K562 (cell line): ENCODE measurements around the gene TOM1L1. TPM values are rescaled to one million over a fixed set of nuclear protein-coding genes. Genes with fewer than 3 reads are reported as not detected.

Experiments used
- BHLHE40 ChIP-seq: IDR thresholded peaks from 2 replicates; pipeline ENCODE4 v1.6.1; 2011; ENCODE audit warnings: low read length, improper control_type of control experiment
- FOXJ3 ChIP-seq: sonication (generic); formaldehyde crosslinking; IDR thresholded peaks from 2 replicates; pipeline ENCODE4 v1.4.0; 2020; ENCODE audit warnings: mild to moderate bottlenecking, missing genetic modification reagents
- GABPB2 ChIP-seq: fragments of 250-450 bp; sonication (Bioruptor Pico); conservative IDR thresholded peaks from 2 replicates; pipeline ENCODE4 v1.5.1; 2021; ENCODE audit warnings: mild to moderate bottlenecking
- GATAD2B ChIP-seq: fragments of 450-650 bp; IDR thresholded peaks from 2 replicates; pipeline ENCODE4 v1.6.1; 2017; ENCODE audit warnings: mild to moderate bottlenecking, borderline replicate concordance
- HDAC1 ChIP-seq, 2 experiments: fragments of 450-650 bp; IDR thresholded peaks; 2 replicates each; pipeline ENCODE4 v1.6.1; 2016 to 2017; ENCODE audit warnings: inconsistent platforms in 1 of 2, mild to moderate bottlenecking in 1 of 2, moderate library complexity in 1 of 2
- HINFP ChIP-seq: fragments of 450-650 bp; conservative IDR thresholded peaks from 2 replicates; pipeline ENCODE4 v1.6.1; 2016; ENCODE audit warnings: missing genetic modification characterization, low read depth, mild to moderate bottlenecking, control low read depth, missing compliant biosample characterization
- MECOM ChIP-seq: fragments of 250-450 bp; sonication (Bioruptor Pico); IDR thresholded peaks from 2 replicates; pipeline ENCODE4 v1.8.0; 2022; ENCODE audit warnings: inconsistent platforms
- NFXL1 ChIP-seq: fragments of 450-650 bp; formaldehyde crosslinking; IDR thresholded peaks from 2 replicates; pipeline ENCODE4 v1.4.0; 2021; ENCODE audit warnings: mild to moderate bottlenecking
- POLR2AphosphoS5 ChIP-seq: IDR thresholded peaks from 2 replicates; pipeline ENCODE4 v1.6.1; 2011; ENCODE audit warnings: mild to moderate bottlenecking, low read depth, low read length, moderate library complexity; ENCODE audit not compliant: control insufficient read depth, insufficient read depth
- POLR3A ChIP-seq: IDR thresholded peaks from 2 replicates; pipeline ENCODE4 v1.6.1; 2011; ENCODE audit warnings: borderline replicate concordance, mild to moderate bottlenecking, moderate library complexity; ENCODE audit not compliant: insufficient read length, insufficient read depth; ENCODE audit errors: extremely low read depth
- SMC3 ChIP-seq: conservative IDR thresholded peaks from 2 replicates; pipeline ENCODE4 v1.6.1; 2011; ENCODE audit warnings: low read depth, low read length, improper control_type of control experiment; ENCODE audit not compliant: insufficient read depth
- SNIP1 ChIP-seq: fragments of 450-650 bp; IDR thresholded peaks from 2 replicates; pipeline ENCODE4 v1.7.1; 2017; ENCODE audit warnings: low read depth, mild to moderate bottlenecking
- SUPT5H ChIP-seq: fragments of 450-650 bp; IDR thresholded peaks from 2 replicates; pipeline ENCODE4 v1.6.1; 2016
- ZBTB1 ChIP-seq: sonication (generic); formaldehyde crosslinking; IDR thresholded peaks from 2 replicates; pipeline ENCODE4 v1.8.1; 2023; ENCODE audit warnings: missing genetic modification reagents, low read depth, mild to moderate bottlenecking, borderline replicate concordance
- ZBTB8A ChIP-seq: fragments of 450-650 bp; IDR thresholded peaks from 2 replicates; pipeline ENCODE4 v1.6.1; 2018; ENCODE audit warnings: mild to moderate bottlenecking, moderate library complexity; ENCODE audit not compliant: partially characterized antibody
- ZNF444 ChIP-seq: fragments of 250-450 bp; sonication (Bioruptor Pico); IDR thresholded peaks from 2 replicates; pipeline ENCODE4 v1.4.0; 2020; ENCODE audit warnings: mild to moderate bottlenecking, moderate library complexity
- polyA plus RNA-seq, 8 experiments: library from polyadenylated mRNA; depleted of rRNA in 4 of 8; stranded (reverse) in 5 of 8; unstranded in 3 of 8; fragments of >200 nt; fragmentation: Nextera tagmentation in 2 of 8; fragmentation: Illumina TruSeq in 1 of 8; extraction: Ambion mirVana in 2 of 8; extraction: Trizol in 1 of 8; gene quantifications; 2 replicates each; pipeline versions ENCODE4 v1.2.1 to v1.2.3, GENCODE V29; 2011 to 2014; ENCODE audit warnings: inconsistent platforms in 1 of 8, missing spikeins in 1 of 8
- total RNA-seq, 7 experiments: library from RNA; depleted of rRNA in 6 of 7; stranded (reverse); fragments of >200 nt in 6 of 7; fragmentation: Illumina TruSeq in 2 of 7; extraction: Trizol in 2 of 7; gene quantifications; 2 replicates each; pipeline versions ENCODE4 v1.2.1 to v1.2.3, GENCODE V29; 2011 to 2021; ENCODE audit warnings: low replicate concordance in 1 of 7
- TF ChIP-seq, protein P1 (sequence below), 2 experiments: fragments of 450-650 bp in 1 of 2; sonication (generic) in 1 of 2; formaldehyde crosslinking in 1 of 2; IDR thresholded peaks; 2 replicates each; pipeline versions ENCODE4 v1.7.1 to v1.9.0; 2016 to 2022; ENCODE audit warnings: inconsistent platforms in 1 of 2, mild to moderate bottlenecking in 1 of 2, missing genetic modification reagents in 1 of 2

The TOM1L1 gene
- total and polyA plus RNA-seq, 9 of the 15 experiments (the other 6 are each of a cell fraction or from before 2014, with no cell fraction given), result 21.3 to 74.3 (median 31.0) TPM

DNA sequence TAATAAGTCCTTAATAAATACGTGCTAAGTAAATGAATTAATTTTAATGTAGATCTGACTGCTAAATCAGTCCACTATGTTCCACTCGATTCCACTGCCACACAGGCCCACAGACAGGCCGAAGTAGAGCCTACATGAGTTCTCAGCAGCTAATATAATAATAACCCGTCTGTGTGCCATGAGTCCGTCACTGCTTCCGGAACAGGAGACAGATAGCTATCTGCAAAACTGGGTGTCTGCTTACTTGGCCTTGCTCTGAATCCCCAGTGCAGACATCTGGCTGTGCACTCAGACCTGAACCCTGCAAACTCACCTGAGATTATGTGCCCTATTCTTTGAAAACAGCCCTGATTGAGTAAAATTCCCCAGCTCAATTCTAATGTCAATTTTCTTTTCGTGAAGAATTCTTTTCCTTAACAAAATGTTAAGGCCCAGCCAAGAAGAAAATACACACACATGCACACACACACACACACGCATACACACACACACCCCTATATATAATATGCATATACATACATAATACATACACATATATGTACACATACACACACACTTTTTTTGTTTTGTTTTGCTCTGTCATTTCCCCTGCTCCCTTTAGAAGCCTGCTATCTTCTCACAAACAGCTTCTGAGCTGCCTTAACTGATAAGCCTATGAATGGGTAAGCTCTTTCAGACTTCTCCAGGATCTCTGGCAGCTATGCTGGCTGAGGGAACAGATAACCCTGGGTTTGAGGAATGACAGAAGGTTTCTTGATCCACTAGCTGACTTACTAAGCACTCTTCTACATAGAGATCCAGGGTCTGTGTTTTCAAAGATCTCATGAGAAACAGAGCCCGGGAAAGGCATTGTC is 39.8 kb upstream of the TOM1L1 start (continued):
- TF ChIP-seq, protein P1, sequence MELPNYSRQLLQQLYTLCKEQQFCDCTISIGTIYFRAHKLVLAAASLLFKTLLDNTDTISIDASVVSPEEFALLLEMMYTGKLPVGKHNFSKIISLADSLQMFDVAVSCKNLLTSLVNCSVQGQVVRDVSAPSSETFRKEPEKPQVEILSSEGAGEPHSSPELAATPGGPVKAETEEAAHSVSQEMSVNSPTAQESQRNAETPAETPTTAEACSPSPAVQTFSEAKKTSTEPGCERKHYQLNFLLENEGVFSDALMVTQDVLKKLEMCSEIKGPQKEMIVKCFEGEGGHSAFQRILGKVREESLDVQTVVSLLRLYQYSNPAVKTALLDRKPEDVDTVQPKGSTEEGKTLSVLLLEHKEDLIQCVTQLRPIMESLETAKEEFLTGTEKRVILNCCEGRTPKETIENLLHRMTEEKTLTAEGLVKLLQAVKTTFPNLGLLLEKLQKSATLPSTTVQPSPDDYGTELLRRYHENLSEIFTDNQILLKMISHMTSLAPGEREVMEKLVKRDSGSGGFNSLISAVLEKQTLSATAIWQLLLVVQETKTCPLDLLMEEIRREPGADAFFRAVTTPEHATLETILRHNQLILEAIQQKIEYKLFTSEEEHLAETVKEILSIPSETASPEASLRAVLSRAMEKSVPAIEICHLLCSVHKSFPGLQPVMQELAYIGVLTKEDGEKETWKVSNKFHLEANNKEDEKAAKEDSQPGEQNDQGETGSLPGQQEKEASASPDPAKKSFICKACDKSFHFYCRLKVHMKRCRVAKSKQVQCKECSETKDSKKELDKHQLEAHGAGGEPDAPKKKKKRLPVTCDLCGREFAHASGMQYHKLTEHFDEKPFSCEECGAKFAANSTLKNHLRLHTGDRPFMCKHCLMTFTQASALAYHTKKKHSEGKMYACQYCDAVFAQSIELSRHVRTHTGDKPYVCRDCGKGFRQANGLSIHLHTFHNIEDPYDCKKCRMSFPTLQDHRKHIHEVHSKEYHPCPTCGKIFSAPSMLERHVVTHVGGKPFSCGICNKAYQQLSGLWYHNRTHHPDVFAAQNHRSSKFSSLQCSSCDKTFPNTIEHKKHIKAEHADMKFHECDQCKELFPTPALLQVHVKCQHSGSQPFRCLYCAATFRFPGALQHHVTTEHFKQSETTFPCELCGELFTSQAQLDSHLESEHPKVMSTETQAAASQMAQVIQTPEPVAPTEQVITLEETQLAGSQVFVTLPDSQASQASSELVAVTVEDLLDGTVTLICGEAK (IDR thresholded peaks at IDR 0.05), result no peak
- TF ChIP-seq, protein P1 (CRISPR knock-in tag; IDR thresholded peaks at IDR 0.05), result no peak
- TF ChIP-seq SUPT5H, result no peak
- TF ChIP-seq HDAC1 (IDR thresholded peaks at IDR 0.05), result peak in 1 of 2 experiments; percentile 73; a peak in 2 of 4 replicates
- TF ChIP-seq FOXJ3 (CRISPR knock-in tag), result no peak
- no peak; the same call in 1 of the 2 replicates for TF ChIP-seq HINFP
- TF ChIP-seq BHLHE40, result peak; percentile 52; the same call in 1 of the 2 replicates
- TF ChIP-seq GATAD2B, result peak; percentile 48; the same call in 1 of the 2 replicates
- no peak for TF ChIP-seq SMC3
- TF ChIP-seq POLR2AphosphoS5, result peak; percentile 99
- TF ChIP-seq POLR3A, result no peak
- no peak for TF ChIP-seq ZBTB1 (CRISPR knock-in tag)
- TF ChIP-seq MECOM (CRISPR knock-in tag), result no peak
- no peak for TF ChIP-seq ZBTB8A
- no peak for TF ChIP-seq NFXL1 (CRISPR knock-in tag)
- no peak for TF ChIP-seq GABPB2 (CRISPR knock-in tag)
- no peak for TF ChIP-seq SNIP1
- peak; percentile 59 for TF ChIP-seq ZNF444
